Osteoblast (primary cell): ENCODE results near the gene ZFHX3. TPM values are rescaled to one million over a fixed set of nuclear protein-coding genes. Genes with fewer than 3 reads are reported as not detected.

Source experiments
- DNase-seq: peaks from one replicate; pipeline ENCODE4 v3.0.0; 2011; ENCODE audit warnings: low spot score, mixed read lengths; ENCODE audit not compliant: insufficient read length; ENCODE audit errors: missing footprints
- H2AFZ ChIP-seq: 2 replicates; pipeline ENCODE4 v1.6.0; 2011; ENCODE audit warnings: mild to moderate bottlenecking, low read length
- H3K27ac ChIP-seq: 2 replicates; pipeline ENCODE4 v1.5.1; 2011; ENCODE audit warnings: mild to moderate bottlenecking, low read depth, low read length, moderate library complexity
- H3K27me3 ChIP-seq: 2 replicates; pipeline ENCODE4 v1.6.0; 2012; ENCODE audit warnings: mild to moderate bottlenecking, control low read depth, inconsistent platforms, low read length, moderate library complexity; ENCODE audit not compliant: insufficient read depth
- H3K36me3 ChIP-seq: 2 replicates; pipeline ENCODE4 v1.5.1; 2011; ENCODE audit warnings: mild to moderate bottlenecking, low read length, control low read depth, moderate library complexity; ENCODE audit not compliant: insufficient read depth
- H3K4me1 ChIP-seq: 2 replicates; pipeline ENCODE4 v1.5.1; 2011; ENCODE audit warnings: mild to moderate bottlenecking, low read length, control low read depth, moderate library complexity; ENCODE audit not compliant: insufficient read depth
- H3K4me2 ChIP-seq: 2 replicates; pipeline ENCODE4 v1.6.0; 2011; ENCODE audit warnings: mild to moderate bottlenecking, low read length; ENCODE audit not compliant: insufficient read depth
- H3K4me3 ChIP-seq: fragments of 200-600 bp; sonication (generic); 3 replicates; pipeline ENCODE4 v1.5.1; 2012; ENCODE audit warnings: mild to moderate bottlenecking, low read length, inconsistent platforms; ENCODE audit not compliant: insufficient read depth
- H3K79me2 ChIP-seq: 2 replicates; pipeline ENCODE4 v1.6.0; 2012; ENCODE audit warnings: mild to moderate bottlenecking, low read length, control low read depth, inconsistent platforms; ENCODE audit not compliant: insufficient read depth
- H3K9me3 ChIP-seq: 2 replicates; pipeline ENCODE4 v1.5.1; 2011; ENCODE audit warnings: low read depth, low read length, control low read depth
- H4K20me1 ChIP-seq: 2 replicates; pipeline ENCODE4 v1.6.0; 2012; ENCODE audit warnings: mild to moderate bottlenecking, low read length, control low read depth; ENCODE audit not compliant: insufficient read depth
- CTCF ChIP-seq: IDR thresholded peaks from 2 replicates; pipeline ENCODE4 v1.5.1; 2011; ENCODE audit warnings: mild to moderate bottlenecking, low read depth, low read length, moderate library complexity; ENCODE audit errors: extremely low read depth
- total RNA-seq: library from RNA; depleted of rRNA; stranded (reverse); fragments of >200 nt; gene quantifications from 2 replicates; pipeline ENCODE4 v1.2.3, GENCODE V29; 2012

Gene ZFHX3
- total RNA-seq, 1 donor = 14.5 TPM

- Histone ChIP-seq H3K4me1 (no peaks in the 10 kb centered on the region), H2AFZ (no peak overlapping the region), H4K20me1 (no peaks in the 10 kb centered on the region), H3K4me2 (no peak overlapping the region), H3K36me3 (no peaks in the 10 kb centered on the region), H3K27me3 (no peaks in the 10 kb centered on the region), H3K79me2 (no peaks in the 10 kb centered on the region), H3K9me3 (no peaks in the 10 kb centered on the region), H3K4me3 (no peak overlapping the region), H3K27ac (no peak overlapping the region)
- DNase-seq = no peak
- no peak for TF ChIP-seq CTCF
These were observed 298.8 kb downstream of the ZFHX3 start for GRCh38 chr16:72749091-72749490.

- Histone ChIP-seq H3K27ac (no peak overlapping the region), H3K4me2 (no peak overlapping the region), H3K79me2 (no peaks in the 10 kb centered on the region), H3K4me1 (peaks cover 10% of the 10 kb centered on the region), H4K20me1 (no peaks in the 10 kb centered on the region), H2AFZ (no peak overlapping the region), H3K36me3 (no peaks in the 10 kb centered on the region), H3K4me3 (no peak overlapping the region), H3K27me3 (no peaks in the 10 kb centered on the region), H3K9me3 (no peaks in the 10 kb centered on the region)
- no peak for TF ChIP-seq CTCF
- DNase-seq = no peak
These were observed 303.7 kb downstream of the ZFHX3 start for GRCh38 chr16:72744076-72744793.

- no peak for TF ChIP-seq CTCF
- no peaks in the 10 kb centered on the region for H3K27me3 ChIP-seq
- no peak overlapping the region for H3K27ac ChIP-seq
- H3K4me3 ChIP-seq = no peak overlapping the region
- no peak for DNase-seq
- H3K36me3 ChIP-seq = no peaks in the 10 kb centered on the region
- H2AFZ ChIP-seq = no peak overlapping the region
- peaks cover 13% of the 10 kb centered on the region for H3K4me1 ChIP-seq
- no peak overlapping the region for H3K4me2 ChIP-seq
- no peaks in the 10 kb centered on the region for H3K9me3 ChIP-seq
- no peaks in the 10 kb centered on the region for H3K79me2 ChIP-seq
- no peaks in the 10 kb centered on the region for H4K20me1 ChIP-seq
These were observed 304.7 kb downstream of the ZFHX3 start for GRCh38 chr16:72743011-72743761.

- no peaks in the 10 kb centered on the region for H3K9me3 ChIP-seq
- H2AFZ ChIP-seq = no peak overlapping the region
- peak overlapping the region; percentile 6 for H3K27ac ChIP-seq
- no peaks in the 10 kb centered on the region for H4K20me1 ChIP-seq
- peaks cover 13% of the 10 kb centered on the region for H3K4me1 ChIP-seq
- H3K36me3 ChIP-seq = no peaks in the 10 kb centered on the region
- no peaks in the 10 kb centered on the region for H3K79me2 ChIP-seq
- no peaks in the 10 kb centered on the region for H3K27me3 ChIP-seq
- no peak overlapping the region for H3K4me2 ChIP-seq
- DNase-seq = no peak
- no peak overlapping the region for H3K4me3 ChIP-seq
- TF ChIP-seq CTCF = no peak
These were observed 307.6 kb downstream of the ZFHX3 start for GRCh38 chr16:72740347-72740746.
